Trophoblast cell (in vitro differentiated cells and primary cell): ENCODE measurements around the gene PRLH.

Experiments used
- DNase-seq, 2 donors: peaks; one replicate each; pipeline ENCODE4 v3.0.0-alpha.2; 2016
- H2AFZ ChIP-seq: 2 replicates; pipeline ENCODE4 v1.6.1; 2013; ENCODE audit warnings: low read length, moderate library complexity, mild to moderate bottlenecking; ENCODE audit not compliant: insufficient read depth, poor library complexity
- H2AK5ac ChIP-seq: 2 replicates; pipeline ENCODE4 v1.6.1; 2013; ENCODE audit warnings: mild to moderate bottlenecking, low read length
- H2BK120ac ChIP-seq: 2 replicates; pipeline ENCODE4 v1.6.1; 2013; ENCODE audit warnings: low read length, mild to moderate bottlenecking, moderate library complexity; ENCODE audit not compliant: insufficient read depth, poor library complexity
- H2BK12ac ChIP-seq: 2 replicates; pipeline ENCODE4 v1.6.1; 2013; ENCODE audit warnings: mild to moderate bottlenecking, low read length, moderate library complexity
- H2BK5ac ChIP-seq: 2 replicates; pipeline ENCODE4 v1.6.1; 2013; ENCODE audit warnings: low read length, low read depth, moderate library complexity, mild to moderate bottlenecking; ENCODE audit not compliant: poor library complexity
- H3K14ac ChIP-seq: 2 replicates; pipeline ENCODE4 v1.6.1; 2013; ENCODE audit warnings: mild to moderate bottlenecking, low read length
- H3K18ac ChIP-seq: 2 replicates; pipeline ENCODE4 v1.6.1; 2013; ENCODE audit warnings: mild to moderate bottlenecking, low read length
- H3K23ac ChIP-seq: 2 replicates; pipeline ENCODE4 v1.6.1; 2013; ENCODE audit warnings: low read length
- H3K27ac ChIP-seq: 2 replicates; pipeline ENCODE4 v1.5.1; 2013; ENCODE audit warnings: low read depth, mild to moderate bottlenecking, inconsistent platforms, low read length, moderate library complexity
- H3K27me3 ChIP-seq: 2 replicates; pipeline ENCODE4 v1.6.1; 2013; ENCODE audit warnings: inconsistent platforms, mild to moderate bottlenecking, low read length, moderate library complexity; ENCODE audit not compliant: insufficient read depth
- H3K36me3 ChIP-seq, 2 experiments: 1 replicate in 1 of 2; 2 replicates in 1 of 2; pipeline ENCODE4 v1.6.1; 2013; ENCODE audit warnings: low read length in 2 of 2, mild to moderate bottlenecking in 2 of 2, moderate library complexity in 1 of 2; ENCODE audit not compliant: insufficient read depth in 2 of 2, control insufficient read depth in 1 of 2
- H3K4ac ChIP-seq: 2 replicates; pipeline ENCODE4 v1.6.1; 2013; ENCODE audit warnings: low read depth, mild to moderate bottlenecking, low read length, moderate library complexity
- H3K4me1 ChIP-seq, 2 experiments: 1 replicate in 1 of 2; 2 replicates in 1 of 2; pipeline ENCODE4 v1.6.1; 2013; ENCODE audit warnings: low read length in 2 of 2, mild to moderate bottlenecking in 2 of 2, moderate library complexity in 1 of 2; ENCODE audit not compliant: insufficient read depth in 2 of 2, control insufficient read depth in 1 of 2
- H3K4me2 ChIP-seq: 2 replicates; pipeline ENCODE4 v1.6.1; 2013; ENCODE audit warnings: inconsistent platforms, mild to moderate bottlenecking, low read length, moderate library complexity
- H3K4me3 ChIP-seq: 2 replicates; pipeline ENCODE4 v1.5.1; 2013; ENCODE audit warnings: mild to moderate bottlenecking, low read depth, low read length, inconsistent platforms
- H3K79me1 ChIP-seq: one replicate; pipeline ENCODE4 v1.6.1; 2013; ENCODE audit warnings: low read length
- H3K79me2 ChIP-seq: 2 replicates; pipeline ENCODE4 v1.6.1; 2013; ENCODE audit warnings: low read length, mild to moderate bottlenecking; ENCODE audit not compliant: control insufficient read depth, insufficient read depth, poor library complexity
- H3K9ac ChIP-seq: 2 replicates; pipeline ENCODE4 v1.6.1; 2013; ENCODE audit warnings: mild to moderate bottlenecking, low read length
- H3K9me3 ChIP-seq: 2 replicates; pipeline ENCODE4 v1.6.1; 2013; ENCODE audit warnings: low read depth, mild to moderate bottlenecking, control low read depth, inconsistent platforms, low read length; ENCODE audit not compliant: insufficient read depth
- H4K12ac ChIP-seq: 2 replicates; pipeline ENCODE4 v1.6.1; 2013; ENCODE audit warnings: low read depth, mild to moderate bottlenecking, low read length, moderate library complexity
- H4K8ac ChIP-seq: 2 replicates; pipeline ENCODE4 v1.6.1; 2013; ENCODE audit warnings: low read depth, mild to moderate bottlenecking, low read length, moderate library complexity
- H4K91ac ChIP-seq: one replicate; pipeline ENCODE4 v1.6.1; 2013; ENCODE audit warnings: low read depth, mild to moderate bottlenecking, low read length, moderate library complexity
- WGBS: extraction: QIAGEN DNeasy Blood & Tissue Kit; methylation state at CpG from one replicate; pipeline ENCODE4 v1.1.7; 2013; ENCODE audit warnings: missing lambda C conversion rate; ENCODE audit not compliant: insufficient read length, insufficient coverage; ENCODE audit errors: extremely low coverage; 5-methylcytosine and 5-hydroxymethylcytosine counted together

PRLH gene

GRCh38 chr2:237555560-237555959, 10.8 kb upstream of the PRLH start:
- H3K79me2 ChIP-seq: no peaks in the 10 kb centered on the region
- no peak overlapping the region for H4K12ac ChIP-seq
- H3K4ac ChIP-seq: no peak overlapping the region
- no peak overlapping the region for H3K4me3 ChIP-seq
- no peak overlapping the region for H3K4me2 ChIP-seq
- no peak overlapping the region for H3K23ac ChIP-seq
- no peak overlapping the region for H2BK12ac ChIP-seq
- no peak overlapping the region for H4K8ac ChIP-seq
- no peaks in the 10 kb centered on the region for H3K27me3 ChIP-seq
- H2AK5ac ChIP-seq: no peak overlapping the region
- H3K14ac ChIP-seq: no peak overlapping the region
- H3K4me1 ChIP-seq: no peaks in the 10 kb centered on the region
- H4K91ac ChIP-seq: no peak overlapping the region
- H3K18ac ChIP-seq: no peak overlapping the region
- peaks cover 18% of the 10 kb centered on the region for H3K9me3 ChIP-seq
- no CpG with 5 or more reads among the region's 1 CpG for WGBS
- no peak overlapping the region for H2BK120ac ChIP-seq
- H3K9ac ChIP-seq: no peak overlapping the region
- H2BK5ac ChIP-seq: no peak overlapping the region
- peaks cover 0 to 2% of the 10 kb centered on the region in 2 experiments for H3K36me3 ChIP-seq
- no peak overlapping the region for H3K27ac ChIP-seq
- H2AFZ ChIP-seq: no peak overlapping the region
- DNase-seq: no peak
- no peaks in the 10 kb centered on the region for H3K79me1 ChIP-seq

DNA sequence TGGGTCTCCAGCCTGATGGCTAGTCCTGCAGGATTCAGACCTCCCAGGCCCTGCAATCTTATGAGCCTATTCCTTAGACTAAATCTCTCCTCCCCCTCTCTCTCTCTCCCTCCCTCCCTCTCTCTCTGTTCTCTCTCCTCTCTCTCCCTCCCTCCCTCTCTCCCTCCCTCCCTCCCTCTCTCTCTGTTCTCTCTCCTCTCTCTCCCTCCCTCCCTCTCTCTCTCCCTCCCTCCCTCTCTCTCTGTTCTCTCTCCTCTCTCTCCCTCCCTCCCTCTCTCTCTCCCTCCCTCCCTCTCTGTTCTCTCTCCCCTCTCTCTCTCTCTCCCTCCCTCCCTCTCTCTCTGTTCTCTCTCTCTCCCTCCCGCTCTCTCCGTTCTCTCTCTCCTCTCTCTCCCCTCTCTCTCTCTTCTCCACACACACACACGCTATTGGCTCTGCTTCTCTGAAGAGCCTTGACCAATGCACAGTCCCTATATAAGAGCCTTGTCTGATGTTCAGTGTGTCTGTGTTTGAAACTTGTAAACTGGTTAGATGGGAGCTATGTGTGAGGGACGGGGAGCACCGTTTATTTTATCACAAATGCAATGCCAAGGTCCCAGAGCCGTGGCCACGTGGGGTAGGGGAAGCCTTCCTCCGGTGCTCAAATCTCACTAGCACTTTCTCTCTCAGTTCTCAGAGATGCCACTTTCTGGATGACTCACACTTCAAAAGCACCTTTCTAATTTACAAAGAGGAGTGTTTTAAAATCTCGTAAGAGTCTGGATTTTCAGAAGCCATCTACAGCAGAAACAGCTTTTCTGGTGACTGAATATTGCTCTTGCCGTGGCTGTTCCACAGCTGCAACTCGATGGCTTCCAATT, 9.4 kb upstream of the PRLH start:
- Histone ChIP-seq H3K4me1 (no peaks in the 10 kb centered on the region), H3K14ac (no peak overlapping the region), H3K27ac (no peak overlapping the region), H2BK120ac (no peak overlapping the region), H3K18ac (no peak overlapping the region), H3K9me3 (peaks cover 18% of the 10 kb centered on the region), H3K79me2 (no peaks in the 10 kb centered on the region), H4K12ac (no peak overlapping the region), H2BK5ac (no peak overlapping the region), H3K4me2 (no peak overlapping the region), H2BK12ac (no peak overlapping the region), H2AFZ (no peak overlapping the region), H2AK5ac (no peak overlapping the region), H3K27me3 (no peaks in the 10 kb centered on the region), H3K36me3 (peaks cover 0 to 2% of the 10 kb centered on the region in 2 experiments), H3K4ac (no peak overlapping the region), H3K9ac (no peak overlapping the region), H3K23ac (no peak overlapping the region), H3K4me3 (no peak overlapping the region), H3K79me1 (no peaks in the 10 kb centered on the region), H4K8ac (no peak overlapping the region), H4K91ac (no peak overlapping the region)
- WGBS: 100% methylated on average over 3 of the region's 11 CpGs
- no peak for DNase-seq

DNA sequence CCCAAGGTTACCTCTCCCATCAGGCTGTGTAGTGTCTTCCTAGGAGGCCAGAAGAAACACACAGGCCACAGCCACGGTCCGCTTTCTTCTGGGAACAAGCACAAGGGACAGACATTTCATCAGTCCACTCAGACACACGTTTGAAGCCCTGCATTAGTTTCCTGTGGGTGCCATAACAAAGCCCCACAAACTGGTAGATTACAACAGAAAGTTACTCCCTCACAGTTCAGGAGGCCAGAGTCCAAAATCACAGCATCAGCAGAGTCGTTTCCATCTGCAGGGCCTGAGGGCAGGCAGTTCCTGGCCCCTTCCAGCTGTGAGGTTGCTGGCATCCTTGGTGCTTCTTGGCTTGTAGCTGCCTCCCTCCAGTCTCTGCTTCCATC, 8.8 kb upstream of the PRLH start:
- Histone ChIP-seq H4K8ac (no peak overlapping the region), H3K18ac (no peak overlapping the region), H3K4ac (no peak overlapping the region), H3K14ac (no peak overlapping the region), H3K9me3 (peaks cover 17% of the 10 kb centered on the region), H4K91ac (no peak overlapping the region), H4K12ac (no peak overlapping the region), H3K4me2 (no peak overlapping the region), H2AK5ac (no peak overlapping the region), H3K23ac (no peak overlapping the region), H3K9ac (no peak overlapping the region), H3K27me3 (no peaks in the 10 kb centered on the region), H3K79me2 (no peaks in the 10 kb centered on the region), H2BK5ac (no peak overlapping the region), H2AFZ (no peak overlapping the region), H2BK120ac (no peak overlapping the region), H3K36me3 (peaks cover 0 to 2% of the 10 kb centered on the region in 2 experiments), H3K4me3 (no peak overlapping the region), H3K27ac (no peak overlapping the region), H3K4me1 (no peaks in the 10 kb centered on the region), H3K79me1 (no peaks in the 10 kb centered on the region), H2BK12ac (no peak overlapping the region)
- WGBS: no CpG with 5 or more reads among the region's 4 CpGs
- no peak for DNase-seq

DNA sequence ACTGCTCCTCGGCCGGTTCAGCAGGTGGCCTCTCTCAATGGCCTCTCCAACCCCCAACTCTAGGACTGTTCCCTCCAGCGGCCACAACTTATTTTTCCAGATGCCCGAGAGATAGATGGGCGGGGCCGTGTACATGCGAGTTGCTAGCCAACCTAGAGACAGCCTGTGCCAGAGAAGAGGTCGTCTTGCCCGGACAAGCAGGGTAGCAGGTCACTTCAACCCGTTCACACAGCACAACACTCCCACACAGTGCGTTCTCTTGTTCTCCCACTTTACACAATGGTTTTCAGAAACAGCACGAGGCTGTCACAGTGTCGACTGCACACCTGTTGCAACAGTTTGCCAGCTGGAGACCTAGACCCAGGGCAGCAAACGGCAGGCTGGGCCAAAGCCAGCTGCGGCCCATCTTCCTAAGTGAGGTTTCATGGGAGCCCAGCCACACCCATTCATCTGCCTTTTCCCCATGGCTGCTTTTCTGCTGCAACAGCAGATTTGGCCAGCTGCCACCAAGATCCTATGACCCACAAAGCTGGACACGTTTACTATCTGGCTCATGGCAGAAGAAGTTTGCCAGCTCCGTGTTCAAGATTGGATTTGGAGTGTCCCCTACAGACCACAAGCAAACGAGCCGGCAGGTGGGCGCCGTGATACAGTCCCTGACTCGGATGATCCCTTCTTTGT, 7.3 kb upstream of the PRLH start:
- Histone ChIP-seq H3K18ac (no peak overlapping the region), H3K36me3 (peaks cover 0 to 1% of the 10 kb centered on the region in 2 experiments), H3K4ac (no peak overlapping the region), H3K23ac (no peak overlapping the region), H4K91ac (no peak overlapping the region), H3K4me2 (no peak overlapping the region), H3K27ac (no peak overlapping the region), H3K9ac (no peak overlapping the region), H3K79me2 (no peaks in the 10 kb centered on the region), H3K4me3 (no peak overlapping the region), H4K8ac (no peak overlapping the region), H3K9me3 (peaks cover 7% of the 10 kb centered on the region), H2AFZ (no peak overlapping the region), H2BK5ac (no peak overlapping the region), H2AK5ac (no peak overlapping the region), H3K14ac (no peak overlapping the region), H2BK120ac (no peak overlapping the region), H3K79me1 (no peaks in the 10 kb centered on the region), H3K4me1 (no peaks in the 10 kb centered on the region), H2BK12ac (no peak overlapping the region), H4K12ac (no peak overlapping the region), H3K27me3 (no peaks in the 10 kb centered on the region)
- WGBS: no CpG with 5 or more reads among the region's 22 CpGs
- no peak for DNase-seq
